ENCODE data around the gene BRPF1. TPM values are rescaled to one million over a fixed set of nuclear protein-coding genes. Genes with fewer than 3 reads are reported as not detected.
A peak's percentile ranks its signal among the peaks of the same experiment; 100 is the strongest.

The BRPF1 gene
- 10 to 100 TPM; 22.7 to 31.0 TPM for total RNA-seq

- Mint-ChIP-seq H3K36me3 (ENCODE audit: low read depth) (peaks cover 42% of the 10 kb centered on the region), H3K27ac (peak within 1 kb of the TSS; percentile 95), H3K4me1 (peaks cover 45% of the 10 kb centered on the region), H3K27me3 (no peaks in the 10 kb centered on the region), H3K9me3 (no peaks in the 10 kb centered on the region), H3K4me3 (peak within 1 kb of the TSS; percentile 95)
- peak; percentile 98 for ATAC-seq (replicated peaks)
Measured at GRCh38 chr3:9731206-9732079, at the start of gene BRPF1. BRPF1 (plus strand) TSS chr3:9731735; CDS start chr3:9734141, 2,406 bp downstream.

- Mint-ChIP-seq H3K9me3 (no peaks in the 10 kb centered on the region), H3K27ac (no peak overlapping the region), H3K4me1 (no peaks in the 10 kb centered on the region), H3K36me3 (ENCODE audit: low read depth) (peaks cover 100% of the 10 kb centered on the region), H3K4me3 (no peak overlapping the region), H3K27me3 (no peaks in the 10 kb centered on the region)
- no peak for ATAC-seq (replicated peaks)
Measured at GRCh38 chr3:9682096-9682495, 49.4 kb upstream of the BRPF1 start.

GRCh38 chr3:9683426-9683825, 48.1 kb upstream of the BRPF1 start:
- Mint-ChIP-seq H3K4me1 (no peaks in the 10 kb centered on the region), H3K9me3 (no peaks in the 10 kb centered on the region), H3K36me3 (ENCODE audit: low read depth) (peaks cover 100% of the 10 kb centered on the region), H3K4me3 (no peak overlapping the region), H3K27ac (no peak overlapping the region), H3K27me3 (no peaks in the 10 kb centered on the region)
- no peak for ATAC-seq (replicated peaks)

GRCh38 chr3:9685216-9686049, 46.1 kb upstream of the BRPF1 start:
- H3K9me3 Mint-ChIP-seq: no peaks in the 10 kb centered on the region
- H3K27ac Mint-ChIP-seq: peak overlapping the region; percentile 38
- H3K4me1 Mint-ChIP-seq: no peaks in the 10 kb centered on the region
- no peak overlapping the region for H3K4me3 Mint-ChIP-seq
- ATAC-seq (replicated peaks): no peak
- no peaks in the 10 kb centered on the region for H3K27me3 Mint-ChIP-seq
- peaks cover 100% of the 10 kb centered on the region for H3K36me3 Mint-ChIP-seq (ENCODE audit: low read depth)

GRCh38 chr3:9686050-9686550, 45.4 kb upstream of the BRPF1 start:
- no peak overlapping the region for H3K4me3 Mint-ChIP-seq
- H3K36me3 Mint-ChIP-seq (ENCODE audit: low read depth): peaks cover 99% of the 10 kb centered on the region
- no peak for ATAC-seq (replicated peaks)
- H3K27me3 Mint-ChIP-seq: no peaks in the 10 kb centered on the region
- peak overlapping the region; percentile 38 for H3K27ac Mint-ChIP-seq
- no peaks in the 10 kb centered on the region for H3K9me3 Mint-ChIP-seq
- no peaks in the 10 kb centered on the region for H3K4me1 Mint-ChIP-seq

- Mint-ChIP-seq H3K9me3 (no peaks in the 10 kb centered on the region), H3K4me3 (no peak overlapping the region), H3K4me1 (no peaks in the 10 kb centered on the region), H3K27ac (peak overlapping the region; percentile 38), H3K27me3 (no peaks in the 10 kb centered on the region), H3K36me3 (ENCODE audit: low read depth) (peaks cover 99% of the 10 kb centered on the region)
- ATAC-seq (replicated peaks): no peak
Measured at GRCh38 chr3:9686703-9687102, 44.8 kb upstream of the BRPF1 start.

GRCh38 chr3:9687514-9687913, 44.0 kb upstream of the BRPF1 start:
- Mint-ChIP-seq H3K4me3 (no peak overlapping the region), H3K27me3 (no peaks in the 10 kb centered on the region), H3K4me1 (no peaks in the 10 kb centered on the region), H3K9me3 (no peaks in the 10 kb centered on the region), H3K27ac (no peak overlapping the region), H3K36me3 (ENCODE audit: low read depth) (peaks cover 99% of the 10 kb centered on the region)
- ATAC-seq (replicated peaks): no peak

GRCh38 chr3:9688961-9689360, 42.6 kb upstream of the BRPF1 start:
- Mint-ChIP-seq H3K9me3 (no peaks in the 10 kb centered on the region), H3K27me3 (no peaks in the 10 kb centered on the region), H3K36me3 (ENCODE audit: low read depth) (peaks cover 99% of the 10 kb centered on the region), H3K4me3 (no peak overlapping the region), H3K4me1 (no peaks in the 10 kb centered on the region), H3K27ac (no peak overlapping the region)
- no peak for ATAC-seq (replicated peaks)

- Mint-ChIP-seq H3K27ac (no peak overlapping the region), H3K9me3 (no peaks in the 10 kb centered on the region), H3K4me1 (no peaks in the 10 kb centered on the region), H3K36me3 (ENCODE audit: low read depth) (peaks cover 98% of the 10 kb centered on the region), H3K4me3 (no peak overlapping the region), H3K27me3 (no peaks in the 10 kb centered on the region)
- no peak for ATAC-seq (replicated peaks)
Measured at GRCh38 chr3:9689757-9690156, 41.8 kb upstream of the BRPF1 start.

- no peak for ATAC-seq (replicated peaks)
- Mint-ChIP-seq H3K4me3 (no peak overlapping the region), H3K9me3 (no peaks in the 10 kb centered on the region), H3K27ac (no peak overlapping the region), H3K27me3 (no peaks in the 10 kb centered on the region), H3K4me1 (no peaks in the 10 kb centered on the region), H3K36me3 (ENCODE audit: low read depth) (peaks cover 98% of the 10 kb centered on the region)
Measured at GRCh38 chr3:9690451-9691450, 40.8 kb upstream of the BRPF1 start.

- H3K4me1 Mint-ChIP-seq: no peaks in the 10 kb centered on the region
- H3K9me3 Mint-ChIP-seq: no peaks in the 10 kb centered on the region
- peak overlapping the region; percentile 62 for H3K27ac Mint-ChIP-seq
- H3K27me3 Mint-ChIP-seq: no peaks in the 10 kb centered on the region
- H3K36me3 Mint-ChIP-seq (ENCODE audit: low read depth): peaks cover 98% of the 10 kb centered on the region
- no peak for ATAC-seq (replicated peaks)
- H3K4me3 Mint-ChIP-seq: no peak overlapping the region
Measured at GRCh38 chr3:9691636-9692035, 39.9 kb upstream of the BRPF1 start.

- peaks cover under 1% of the 10 kb centered on the region for H3K4me1 Mint-ChIP-seq
- no peaks in the 10 kb centered on the region for H3K27me3 Mint-ChIP-seq
- H3K27ac Mint-ChIP-seq: no peak overlapping the region
- H3K36me3 Mint-ChIP-seq (ENCODE audit: low read depth): peaks cover 98% of the 10 kb centered on the region
- ATAC-seq (replicated peaks): no peak
- no peak overlapping the region for H3K4me3 Mint-ChIP-seq
- no peaks in the 10 kb centered on the region for H3K9me3 Mint-ChIP-seq
Measured at GRCh38 chr3:9692416-9692815, 39.1 kb upstream of the BRPF1 start.

- H3K36me3 Mint-ChIP-seq (ENCODE audit: low read depth): peaks cover 98% of the 10 kb centered on the region
- H3K4me1 Mint-ChIP-seq: peaks cover 12% of the 10 kb centered on the region
- no peaks in the 10 kb centered on the region for H3K27me3 Mint-ChIP-seq
- H3K27ac Mint-ChIP-seq: no peak overlapping the region
- ATAC-seq (replicated peaks): no peak
- H3K9me3 Mint-ChIP-seq: no peaks in the 10 kb centered on the region
- H3K4me3 Mint-ChIP-seq: no peak overlapping the region
Measured at GRCh38 chr3:9695345-9695744, 36.2 kb upstream of the BRPF1 start.

- H3K4me1 Mint-ChIP-seq: peaks cover 13% of the 10 kb centered on the region
- peaks cover 97% of the 10 kb centered on the region for H3K36me3 Mint-ChIP-seq (ENCODE audit: low read depth)
- no peaks in the 10 kb centered on the region for H3K27me3 Mint-ChIP-seq
- no peaks in the 10 kb centered on the region for H3K9me3 Mint-ChIP-seq
- H3K27ac Mint-ChIP-seq: no peak overlapping the region
- ATAC-seq (replicated peaks): no peak
- no peak overlapping the region for H3K4me3 Mint-ChIP-seq
Measured at GRCh38 chr3:9695746-9696145, 35.8 kb upstream of the BRPF1 start.
